Neural crest cell (in vitro differentiated cells): Measurements from ENCODE around the gene KCNIP4. TPM values are rescaled to one million over a fixed set of nuclear protein-coding genes. Genes with fewer than 3 reads are reported as not detected.

Source experiments
- DNase-seq: peaks from one replicate; pipeline ENCODE4 v3.0.0; 2021; ENCODE audit warnings: low read depth, mixed read lengths, low spot score
- H3K27ac Mint-ChIP-seq: one replicate; pipeline ENCODE4 v1.8.0; 2021; ENCODE audit warnings: mild to moderate bottlenecking, mixed read lengths; ENCODE audit not compliant: unreplicated experiment
- H3K27me3 Mint-ChIP-seq: 2 replicates; pipeline ENCODE4 v1.8.0; 2021; ENCODE audit warnings: low read depth, mild to moderate bottlenecking, mixed read lengths
- H3K36me3 Mint-ChIP-seq: 2 replicates; pipeline ENCODE4 v1.8.0; 2021; ENCODE audit warnings: low read depth, mild to moderate bottlenecking, mixed read lengths
- H3K4me1 Mint-ChIP-seq: 2 replicates; pipeline ENCODE4 v1.8.0; 2021; ENCODE audit warnings: mixed read lengths
- H3K4me3 Mint-ChIP-seq: one replicate; pipeline ENCODE4 v1.8.0; 2021; ENCODE audit warnings: mild to moderate bottlenecking, mixed read lengths
- H3K9me3 Mint-ChIP-seq: 2 replicates; pipeline ENCODE4 v1.8.0; 2021; ENCODE audit warnings: mixed read lengths
- CTCF ChIP-seq: fragments of 200-600 bp; sonication (generic); conservative IDR thresholded peaks from 2 replicates; pipeline ENCODE4 v1.5.0; 2021; ENCODE audit warnings: antibody characterized with exemption, mild to moderate bottlenecking
- total RNA-seq: library from RNA; stranded (reverse); gene quantifications from 2 replicates; pipeline ENCODE4 v1.2.1, GENCODE V29; 2021

Gene KCNIP4
- total RNA-seq, 1 donor from 2014 or later = 0.33 TPM

GRCh38 chr4:21742326-21742725, 206.2 kb downstream of the KCNIP4 start:
- TF ChIP-seq CTCF = no peak
- Mint-ChIP-seq H3K27ac (no peak overlapping the region), H3K27me3 (no peaks in the 10 kb centered on the region), H3K9me3 (no peaks in the 10 kb centered on the region), H3K36me3 (no peaks in the 10 kb centered on the region), H3K4me1 (no peaks in the 10 kb centered on the region), H3K4me3 (no peak overlapping the region)
- DNase-seq = no peak

GRCh38 chr4:21738821-21739220, 209.8 kb downstream of the KCNIP4 start:
- no peak for DNase-seq
- Mint-ChIP-seq H3K27me3 (peaks cover 2% of the 10 kb centered on the region), H3K27ac (no peak overlapping the region), H3K4me1 (no peaks in the 10 kb centered on the region), H3K4me3 (no peak overlapping the region), H3K9me3 (no peaks in the 10 kb centered on the region), H3K36me3 (no peaks in the 10 kb centered on the region)
- no peak for TF ChIP-seq CTCF

GRCh38 chr4:21735866-21736265, 212.7 kb downstream of the KCNIP4 start:
- Mint-ChIP-seq H3K4me3 (no peak overlapping the region), H3K36me3 (no peaks in the 10 kb centered on the region), H3K4me1 (no peaks in the 10 kb centered on the region), H3K27me3 (peaks cover 3% of the 10 kb centered on the region), H3K27ac (no peak overlapping the region), H3K9me3 (no peaks in the 10 kb centered on the region)
- no peak for DNase-seq
- TF ChIP-seq CTCF = no peak

- no peak overlapping the region for H3K27ac Mint-ChIP-seq
- no peak for TF ChIP-seq CTCF
- H3K4me3 Mint-ChIP-seq = no peak overlapping the region
- H3K4me1 Mint-ChIP-seq = no peaks in the 10 kb centered on the region
- no peak for DNase-seq
- no peaks in the 10 kb centered on the region for H3K9me3 Mint-ChIP-seq
- peaks cover 3% of the 10 kb centered on the region for H3K27me3 Mint-ChIP-seq
- no peaks in the 10 kb centered on the region for H3K36me3 Mint-ChIP-seq
Observed at GRCh38 chr4:21733894-21734630, 214.5 kb downstream of the KCNIP4 start.

- H3K9me3 Mint-ChIP-seq = no peaks in the 10 kb centered on the region
- H3K27ac Mint-ChIP-seq = no peak overlapping the region
- no peak for TF ChIP-seq CTCF
- H3K4me3 Mint-ChIP-seq = no peak overlapping the region
- H3K27me3 Mint-ChIP-seq = no peaks in the 10 kb centered on the region
- H3K4me1 Mint-ChIP-seq = no peaks in the 10 kb centered on the region
- DNase-seq = no peak
- H3K36me3 Mint-ChIP-seq = no peaks in the 10 kb centered on the region
Observed at GRCh38 chr4:21728304-21728703, 220.3 kb downstream of the KCNIP4 start.
